ENCODE measurements around the gene CEP19. TPM values are rescaled to one million over a fixed set of nuclear protein-coding genes. Genes with fewer than 3 reads are reported as not detected.
"Not testable (repeated sequence)": the region's sequence is repeated elsewhere in the genome, so short reads cannot be mapped to it uniquely, and the experiment has no call there.

Gene CEP19
- total RNA-seq, 2 donors from 2014 or later, result 1.4 to 2.1 TPM

- H3K9me3 ChIP-seq (ENCODE audit: control insufficient read depth, low read length, poor library complexity, severe bottlenecking), result no peaks in the 10 kb centered on the region
- peak overlapping the region; percentile 64 for H3K27ac Mint-ChIP-seq
- no peak for DNase-seq
- H3K4me1 Mint-ChIP-seq, result peaks cover 21% of the 10 kb centered on the region
- H3K27me3 Mint-ChIP-seq, result no peaks in the 10 kb centered on the region
- ATAC-seq, result no peak
- no peak overlapping the region for H3K4me3 Mint-ChIP-seq
- peaks cover 3% of the 10 kb centered on the region for H3K36me3 Mint-ChIP-seq (ENCODE audit: low read depth)
Observed at GRCh38 chr3:196736670-196737374, 24.8 kb upstream of the CEP19 start.

GRCh38 chr3:196735751-196736150 is 23.7 kb upstream of the CEP19 start:
- Mint-ChIP-seq H3K27me3 (no peaks in the 10 kb centered on the region), H3K27ac (no peak overlapping the region), H3K4me1 (peaks cover 13% of the 10 kb centered on the region), H3K36me3 (ENCODE audit: low read depth) (peaks cover 3% of the 10 kb centered on the region), H3K4me3 (no peak overlapping the region)
- ATAC-seq (no peak), DNase-seq (no peak)
- H3K9me3 ChIP-seq (ENCODE audit: control insufficient read depth, low read length, poor library complexity, severe bottlenecking), result no peaks in the 10 kb centered on the region

- Mint-ChIP-seq H3K4me3 (no peak overlapping the region), H3K4me1 (peaks cover 11% of the 10 kb centered on the region), H3K27me3 (no peaks in the 10 kb centered on the region), H3K36me3 (ENCODE audit: low read depth) (peaks cover 2% of the 10 kb centered on the region), H3K27ac (peak overlapping the region; percentile 53)
- no peak for DNase-seq
- no peaks in the 10 kb centered on the region for H3K9me3 ChIP-seq (ENCODE audit: control insufficient read depth, low read length, poor library complexity, severe bottlenecking)
- ATAC-seq, result peak; percentile 82
Observed at GRCh38 chr3:196726788-196727675, 15.0 kb upstream of the CEP19 start.

- Mint-ChIP-seq H3K4me3 (no peak overlapping the region), H3K27ac (no peak overlapping the region), H3K4me1 (peaks cover 6% of the 10 kb centered on the region), H3K27me3 (no peaks in the 10 kb centered on the region), H3K36me3 (ENCODE audit: low read depth) (peaks cover 4% of the 10 kb centered on the region)
- DNase-seq (no peak), ATAC-seq (no peak)
- H3K9me3 ChIP-seq (ENCODE audit: control insufficient read depth, low read length, poor library complexity, severe bottlenecking), result no peaks in the 10 kb centered on the region
Observed at GRCh38 chr3:196721097-196721496, 9.0 kb upstream of the CEP19 start.

- not testable (repeated sequence) for ATAC-seq; DNase-seq; H3K27me3 Mint-ChIP-seq; H3K36me3 Mint-ChIP-seq (ENCODE audit: low read depth); H3K4me1 Mint-ChIP-seq; H3K27ac Mint-ChIP-seq; H3K9me3 ChIP-seq (ENCODE audit: control insufficient read depth, low read length, poor library complexity, severe bottlenecking); H3K4me3 Mint-ChIP-seq
Observed at GRCh38 chr3:196717162-196717561, 5.1 kb upstream of the CEP19 start.

- Mint-ChIP-seq H3K27me3 (no peaks in the 10 kb centered on the region), H3K36me3 (ENCODE audit: low read depth) (no peaks in the 10 kb centered on the region), H3K27ac (peak overlapping the region; percentile 89), H3K4me1 (peaks cover 17% of the 10 kb centered on the region), H3K4me3 (peak overlapping the region; percentile 83)
- no peaks in the 10 kb centered on the region for H3K9me3 ChIP-seq (ENCODE audit: control insufficient read depth, low read length, poor library complexity, severe bottlenecking)
- ATAC-seq (peak; percentile 53), DNase-seq (peak in 2 of 3 donors; percentile 72 to 74)
Observed at GRCh38 chr3:196712514-196713413, 714 bp upstream of the CEP19 start.

GRCh38 chr3:196708467-196708866 is 3.6 kb downstream of the CEP19 start:
- ATAC-seq, result no peak
- no peaks in the 10 kb centered on the region for H3K36me3 Mint-ChIP-seq (ENCODE audit: low read depth)
- no peak overlapping the region for H3K4me3 Mint-ChIP-seq
- DNase-seq, result no peak
- H3K27ac Mint-ChIP-seq, result no peak overlapping the region
- H3K27me3 Mint-ChIP-seq, result no peaks in the 10 kb centered on the region
- H3K4me1 Mint-ChIP-seq, result peaks cover 20% of the 10 kb centered on the region
- no peaks in the 10 kb centered on the region for H3K9me3 ChIP-seq (ENCODE audit: control insufficient read depth, low read length, poor library complexity, severe bottlenecking)

GRCh38 chr3:196707566-196707965 is 4.5 kb downstream of the CEP19 start:
- no peaks in the 10 kb centered on the region for H3K36me3 Mint-ChIP-seq (ENCODE audit: low read depth)
- no peak overlapping the region for H3K27ac Mint-ChIP-seq
- DNase-seq (no peak), ATAC-seq (no peak)
- H3K4me1 Mint-ChIP-seq, result peaks cover 19% of the 10 kb centered on the region
- no peak overlapping the region for H3K4me3 Mint-ChIP-seq
- no peaks in the 10 kb centered on the region for H3K27me3 Mint-ChIP-seq
- no peaks in the 10 kb centered on the region for H3K9me3 ChIP-seq (ENCODE audit: control insufficient read depth, low read length, poor library complexity, severe bottlenecking)

GRCh38 chr3:196706731-196707130 is 5.3 kb downstream of the CEP19 start:
- Mint-ChIP-seq H3K4me3 (no peak overlapping the region), H3K27me3 (no peaks in the 10 kb centered on the region)
- no peak for ATAC-seq

GRCh38 chr3:196706327-196706726 is 5.7 kb downstream of the CEP19 start:
- Mint-ChIP-seq H3K36me3 (ENCODE audit: low read depth) (no peaks in the 10 kb centered on the region), H3K4me3 (no peak overlapping the region), H3K4me1 (peaks cover 14% of the 10 kb centered on the region), H3K27me3 (no peaks in the 10 kb centered on the region), H3K27ac (no peak overlapping the region)
- no peak for ATAC-seq
- no peaks in the 10 kb centered on the region for H3K9me3 ChIP-seq (ENCODE audit: control insufficient read depth, low read length, poor library complexity, severe bottlenecking)
- DNase-seq, result no peak

More at GRCh38 chr3:196706731-196707130, 5.3 kb downstream of the CEP19 start:
- H3K27ac Mint-ChIP-seq, result no peak overlapping the region
- no peak for DNase-seq
- no peaks in the 10 kb centered on the region for H3K9me3 ChIP-seq (ENCODE audit: control insufficient read depth, low read length, poor library complexity, severe bottlenecking)
- H3K36me3 Mint-ChIP-seq (ENCODE audit: low read depth), result no peaks in the 10 kb centered on the region
- peaks cover 18% of the 10 kb centered on the region for H3K4me1 Mint-ChIP-seq

GRCh38 chr3:196700801-196701200 is 11.2 kb downstream of the CEP19 start:
- ATAC-seq (no peak), DNase-seq (no peak)
- no peak overlapping the region for H3K27ac Mint-ChIP-seq
- no peaks in the 10 kb centered on the region for H3K27me3 Mint-ChIP-seq
- peaks cover 2% of the 10 kb centered on the region for H3K36me3 Mint-ChIP-seq (ENCODE audit: low read depth)
- no peaks in the 10 kb centered on the region for H3K9me3 ChIP-seq (ENCODE audit: control insufficient read depth, low read length, poor library complexity, severe bottlenecking)
- H3K4me1 Mint-ChIP-seq, result peaks cover 2% of the 10 kb centered on the region
- no peak overlapping the region for H3K4me3 Mint-ChIP-seq

- Mint-ChIP-seq H3K4me3 (no peak overlapping the region), H3K27ac (peak overlapping the region; percentile 62), H3K36me3 (ENCODE audit: low read depth) (peaks cover 2% of the 10 kb centered on the region), H3K27me3 (no peaks in the 10 kb centered on the region), H3K4me1 (peaks cover 2% of the 10 kb centered on the region)
- no peaks in the 10 kb centered on the region for H3K9me3 ChIP-seq (ENCODE audit: control insufficient read depth, low read length, poor library complexity, severe bottlenecking)
- ATAC-seq (no peak), DNase-seq (no peak)
Observed at GRCh38 chr3:196699749-196700148, 12.3 kb downstream of the CEP19 start.

GRCh38 chr3:196697270-196697669 is 14.8 kb downstream of the CEP19 start:
- H3K36me3 Mint-ChIP-seq (ENCODE audit: low read depth), result peaks cover 2% of the 10 kb centered on the region
- no peak overlapping the region for H3K27ac Mint-ChIP-seq
- H3K4me3 Mint-ChIP-seq, result no peak overlapping the region
- H3K27me3 Mint-ChIP-seq, result no peaks in the 10 kb centered on the region
- H3K4me1 Mint-ChIP-seq, result no peaks in the 10 kb centered on the region
- DNase-seq (no peak), ATAC-seq (no peak)
- no peaks in the 10 kb centered on the region for H3K9me3 ChIP-seq (ENCODE audit: control insufficient read depth, low read length, poor library complexity, severe bottlenecking)

Measured in T-helper 17 cell (primary cell).